OCI-LY1 (cell line): Measurements from ENCODE around the gene AMY1C.
"Not testable (repeated sequence)": the region's sequence is repeated elsewhere in the genome, so short reads cannot be mapped to it uniquely, and the experiment has no call there.

Experiments
- CTCF ChIP-seq: fragments of 200-600 bp; sonication (generic), shearing (Covaris generic); IDR thresholded peaks from 2 replicates; pipeline ENCODE4 v1.5.1; 2017; ENCODE audit warnings: mild to moderate bottlenecking, antibody characterized with exemption, low read length, moderate library complexity, mixed read lengths
- EZH2 ChIP-seq: fragments of 200-600 bp; sonication (generic), shearing (Covaris generic); IDR thresholded peaks from 2 replicates; pipeline ENCODE4 v1.8.0; 2017; ENCODE audit warnings: borderline replicate concordance, mixed run types, mild to moderate bottlenecking, antibody characterized with exemption, low read length, moderate library complexity, mixed read lengths

GRCh38 chr1:103717404-103717803 is 32.3 kb upstream of the AMY1C start:
- TF ChIP-seq CTCF, EZH2: not testable (repeated sequence)
